Esophagus squamous epithelium (tissue), 5 donors: ENCODE measurements around the gene MAN2A1. TPM values are rescaled to one million over a fixed set of nuclear protein-coding genes. Genes with fewer than 3 reads are reported as not detected.

Experiments
- DNase-seq: peaks from one replicate; lab custom pipeline; 2025; lab: John Stamatoyannopoulos, UW
- H3K27ac ChIP-seq, 4 donors: fragments of 200-600 bp; sonication (generic); one replicate each; pipeline ENCODE4 v1.5.1; 2016 to 2019; ENCODE audit warnings: mild to moderate bottlenecking in 1 of 4
- H3K27me3 ChIP-seq, 4 donors: fragments of 200-600 bp; sonication (generic); 1 replicate in 3 of 4; 2 replicates in 1 of 4; pipeline versions ENCODE4 v1.5.1 to v1.6.0; 2017 to 2021; ENCODE audit warnings: antibody characterized with exemption in 1 of 4
- H3K36me3 ChIP-seq, 3 donors: fragments of 200-600 bp; sonication (generic); one replicate each; pipeline ENCODE4 v1.5.1; 2016 to 2019
- H3K4me1 ChIP-seq, 3 donors: fragments of 200-600 bp; sonication (generic); one replicate each; pipeline ENCODE4 v1.5.1; 2017 to 2019
- H3K4me3 ChIP-seq, 4 donors: fragments of 200-600 bp; sonication (generic); 1 replicate in 3 of 4; 2 replicates in 1 of 4; pipeline ENCODE4 v1.5.1; 2016 to 2019; ENCODE audit warnings: mild to moderate bottlenecking in 2 of 4, moderate library complexity in 1 of 4
- H3K9me3 ChIP-seq, 3 donors: fragments of 200-600 bp; sonication (generic); one replicate each; pipeline ENCODE4 v1.5.1; 2016 to 2019
- POLR2A ChIP-seq, 4 donors: fragments of 450-650 bp; IDR thresholded peaks; one replicate each; pipeline ENCODE4 v1.6.1; 2017; ENCODE audit warnings: antibody characterized with exemption in 4 of 4, mild to moderate bottlenecking in 4 of 4, moderate library complexity in 3 of 4
- WGBS, 2 donors: methylation state at CpG; one replicate each; pipeline ENCODE4 v1.1.5; 2018; 5-methylcytosine and 5-hydroxymethylcytosine counted together
- intact Hi-C: fragments of 100-400 bp; cut with DNase I; formaldehyde crosslinking; loops from one replicate; pipeline ENCODE4 v1.15.0; 2022
- total RNA-seq, 4 donors: library from RNA; depleted of rRNA; stranded (reverse); fragments of >200 nt; gene quantifications; one replicate each; pipeline ENCODE4 v1.1.0, GENCODE V29; 2016
- TF ChIP-seq, protein P1 (sequence below), 6 experiments: fragments of 450-650 bp in 4 of 6; fragments of 200-600 bp in 2 of 6; sonication (generic) in 2 of 6; IDR thresholded peaks; one replicate each; pipeline ENCODE4 v1.5.1; 2016 to 2019; ENCODE audit warnings: antibody characterized with exemption in 6 of 6, mild to moderate bottlenecking in 4 of 6, moderate library complexity in 4 of 6
- donor health status: DM: yes; HTN: yes; CAD: no.

The MAN2A1 gene
- total RNA-seq, 4 donors from 2014 or later: 27.4 to 40.1 (median 37.4) TPM

- Histone ChIP-seq H3K36me3 (no peaks in the 10 kb centered on the region), H3K9me3 (no peaks in the 10 kb centered on the region), H3K27me3 (no peaks in the 10 kb centered on the region), H3K4me1 (no peaks in the 10 kb centered on the region), H3K4me3 (no peak overlapping the region), H3K27ac (no peak overlapping the region)
- DNase-seq: no peak
- TF ChIP-seq POLR2A (IDR thresholded peaks at IDR 0.05): no peak
- TF ChIP-seq, protein P1, sequence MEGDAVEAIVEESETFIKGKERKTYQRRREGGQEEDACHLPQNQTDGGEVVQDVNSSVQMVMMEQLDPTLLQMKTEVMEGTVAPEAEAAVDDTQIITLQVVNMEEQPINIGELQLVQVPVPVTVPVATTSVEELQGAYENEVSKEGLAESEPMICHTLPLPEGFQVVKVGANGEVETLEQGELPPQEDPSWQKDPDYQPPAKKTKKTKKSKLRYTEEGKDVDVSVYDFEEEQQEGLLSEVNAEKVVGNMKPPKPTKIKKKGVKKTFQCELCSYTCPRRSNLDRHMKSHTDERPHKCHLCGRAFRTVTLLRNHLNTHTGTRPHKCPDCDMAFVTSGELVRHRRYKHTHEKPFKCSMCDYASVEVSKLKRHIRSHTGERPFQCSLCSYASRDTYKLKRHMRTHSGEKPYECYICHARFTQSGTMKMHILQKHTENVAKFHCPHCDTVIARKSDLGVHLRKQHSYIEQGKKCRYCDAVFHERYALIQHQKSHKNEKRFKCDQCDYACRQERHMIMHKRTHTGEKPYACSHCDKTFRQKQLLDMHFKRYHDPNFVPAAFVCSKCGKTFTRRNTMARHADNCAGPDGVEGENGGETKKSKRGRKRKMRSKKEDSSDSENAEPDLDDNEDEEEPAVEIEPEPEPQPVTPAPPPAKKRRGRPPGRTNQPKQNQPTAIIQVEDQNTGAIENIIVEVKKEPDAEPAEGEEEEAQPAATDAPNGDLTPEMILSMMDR (IDR thresholded peaks at IDR 0.05): no peak
- 77% methylated on average over 9 of the region's 9 CpGs for WGBS, 2 donors
- intact Hi-C loops: no loop called here
Observed at GRCh38 chr5:109898269-109899162, 208.8 kb downstream of the MAN2A1 start.

GRCh38 chr5:109899163-109899535 lies 209.4 kb downstream of the MAN2A1 start:
- DNase-seq: no peak

GRCh38 chr5:109900461-109900860 lies 210.7 kb downstream of the MAN2A1 start:
- 74 to 90% methylated on average over 3 of the region's 3 CpGs for WGBS, 2 donors
- DNase-seq: no peak
- no peaks in the 10 kb centered on the region for H3K4me1 ChIP-seq
- H3K9me3 ChIP-seq: no peaks in the 10 kb centered on the region
- H3K36me3 ChIP-seq: no peaks in the 10 kb centered on the region
- TF ChIP-seq POLR2A (IDR thresholded peaks at IDR 0.05): no peak
- TF ChIP-seq, protein P1 (IDR thresholded peaks at IDR 0.05): no peak
- H3K27ac ChIP-seq: no peak overlapping the region
- intact Hi-C loops: no loop called here
- H3K4me3 ChIP-seq: no peak overlapping the region
- H3K27me3 ChIP-seq: no peaks in the 10 kb centered on the region

More at GRCh38 chr5:109899163-109899535, 209.4 kb downstream of the MAN2A1 start:
- intact Hi-C loops: no loop called here
- WGBS, 2 donors: 76 to 77% methylated on average over 4 to 8 of the region's 8 CpGs
- Histone ChIP-seq H3K4me1 (no peaks in the 10 kb centered on the region), H3K36me3 (no peaks in the 10 kb centered on the region), H3K9me3 (no peaks in the 10 kb centered on the region), H3K27me3 (no peaks in the 10 kb centered on the region), H3K4me3 (no peak overlapping the region), H3K27ac (no peak overlapping the region)
- TF ChIP-seq, protein P1 (IDR thresholded peaks at IDR 0.05): no peak
- TF ChIP-seq POLR2A (IDR thresholded peaks at IDR 0.05): no peak

DNA sequence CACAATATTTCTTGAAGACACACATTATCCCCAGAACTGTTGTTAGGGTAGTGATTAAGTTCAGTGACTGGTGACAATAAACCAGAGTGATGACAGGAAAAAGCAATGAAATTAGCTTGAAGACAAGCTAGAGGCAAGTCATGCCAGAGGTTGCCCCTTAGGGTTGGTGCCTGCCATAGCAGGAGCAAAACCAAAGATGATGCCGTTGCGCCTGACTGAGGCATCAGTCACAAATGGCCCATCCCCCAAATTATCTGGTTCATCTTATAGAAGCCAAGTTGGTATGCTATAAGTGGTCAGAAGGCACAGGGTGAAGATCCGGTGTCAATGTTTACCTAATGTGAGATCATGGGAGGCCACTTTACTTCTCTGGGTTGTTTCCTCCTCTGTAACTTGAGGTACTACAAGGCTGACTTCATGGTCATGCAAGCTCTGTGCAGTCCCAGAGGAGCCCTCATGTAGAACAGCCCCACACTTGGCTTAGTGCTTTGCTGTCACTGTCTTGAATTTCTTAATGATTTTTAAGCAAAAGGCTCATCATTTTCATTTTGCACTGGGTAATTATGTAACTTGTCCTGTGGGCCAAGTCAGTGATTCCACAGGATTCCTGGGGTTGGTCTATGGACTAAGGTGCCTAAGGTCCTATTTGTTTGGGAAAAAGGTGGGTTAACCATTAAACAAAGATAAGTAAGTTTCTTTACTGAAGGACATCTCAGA lies 211.3 kb downstream of the MAN2A1 start:
- no peak overlapping the region for H3K4me3 ChIP-seq
- H3K4me1 ChIP-seq: no peaks in the 10 kb centered on the region
- H3K27me3 ChIP-seq: no peaks in the 10 kb centered on the region
- DNase-seq: no peak
- intact Hi-C loops: no loop called here
- H3K9me3 ChIP-seq: no peaks in the 10 kb centered on the region
- WGBS, 2 donors: 77 to 87% methylated on average over 2 to 3 of the region's 3 CpGs
- no peaks in the 10 kb centered on the region for H3K36me3 ChIP-seq
- TF ChIP-seq POLR2A (IDR thresholded peaks at IDR 0.05): no peak
- TF ChIP-seq, protein P1 (IDR thresholded peaks at IDR 0.05): no peak
- H3K27ac ChIP-seq: no peak overlapping the region

DNA sequence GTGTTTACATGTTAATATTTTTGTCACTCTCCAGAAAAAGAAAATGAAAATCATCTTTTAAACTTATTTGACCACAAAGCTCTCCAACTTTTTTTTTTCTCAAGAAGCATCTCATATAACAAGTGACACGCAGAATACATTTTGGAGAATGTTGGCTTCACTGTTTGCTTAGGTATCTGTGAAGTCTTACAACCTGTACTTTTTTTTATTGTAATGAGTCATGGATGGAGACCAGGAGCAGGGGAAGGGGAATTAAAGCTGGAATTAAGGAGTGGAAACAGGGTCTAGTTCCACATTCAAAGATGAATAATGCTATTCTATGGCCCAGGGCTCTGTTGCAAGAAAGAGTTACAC lies 211.9 kb downstream of the MAN2A1 start:
- no peak for DNase-seq
- TF ChIP-seq, protein P1 (IDR thresholded peaks at IDR 0.05): no peak
- TF ChIP-seq POLR2A (IDR thresholded peaks at IDR 0.05): no peak
- Histone ChIP-seq H3K4me3 (no peak overlapping the region), H3K9me3 (no peaks in the 10 kb centered on the region), H3K27me3 (no peaks in the 10 kb centered on the region), H3K27ac (no peak overlapping the region), H3K36me3 (no peaks in the 10 kb centered on the region), H3K4me1 (no peaks in the 10 kb centered on the region)
- intact Hi-C loops: no loop called here
- WGBS, 2 donors: 68 to 72% methylated on average over 1 of the region's 1 CpG
